GM23338 (cell line): ENCODE measurements around the gene FAM20A. TPM values are rescaled to one million over a fixed set of nuclear protein-coding genes. Genes with fewer than 3 reads are reported as not detected.

Source experiments
- ATAC-seq: fragments of 200-7000 bp; cut with Tn5 transposase; 3 replicates; pipeline ENCODE4 v1.9.1; 2020
- DNase-seq: peaks from one replicate; pipeline ENCODE4 v3.0.0-alpha.2; 2015; ENCODE audit warnings: low spot score
- H2AFZ ChIP-seq: fragments of 200-600 bp; sonication (generic); 2 replicates; pipeline ENCODE4 v1.8.0; 2016; ENCODE audit warnings: antibody characterized with exemption, mild to moderate bottlenecking, moderate library complexity
- H3F3A ChIP-seq: fragments of 200-600 bp; sonication (generic); replicated peaks from 2 replicates; pipeline ENCODE4 v1.8.0; 2017; ENCODE audit warnings: antibody characterized with exemption, mixed run types, low read depth
- H3K27ac ChIP-seq: fragments of 200-600 bp; sonication (generic); 2 replicates; pipeline ENCODE4 v1.6.1; 2016; ENCODE audit warnings: low read depth
- H3K27me3 ChIP-seq: fragments of 200-600 bp; sonication (generic); 2 replicates; pipeline ENCODE4 v1.8.0; 2016; ENCODE audit warnings: mild to moderate bottlenecking, mixed run types, moderate library complexity; ENCODE audit not compliant: insufficient read depth
- H3K36me3 ChIP-seq: fragments of 200-600 bp; sonication (generic); 2 replicates; pipeline ENCODE4 v1.8.0; 2016; ENCODE audit warnings: mild to moderate bottlenecking; ENCODE audit not compliant: insufficient read depth
- H3K4me1 ChIP-seq: fragments of 200-600 bp; sonication (generic); 2 replicates; pipeline ENCODE4 v1.8.0; 2016; ENCODE audit warnings: mild to moderate bottlenecking, moderate library complexity; ENCODE audit not compliant: insufficient read depth
- H3K4me2 ChIP-seq: fragments of 200-600 bp; sonication (generic); 2 replicates; pipeline ENCODE4 v1.7.1; 2017; ENCODE audit warnings: mixed run types
- H3K4me3 ChIP-seq: fragments of 200-600 bp; sonication (generic); 2 replicates; pipeline ENCODE4 v1.6.1; 2016; ENCODE audit warnings: mixed run types
- H3K79me2 ChIP-seq: fragments of 200-600 bp; sonication (generic); replicated peaks from 2 replicates; pipeline ENCODE4 v1.8.0; 2017; ENCODE audit warnings: mild to moderate bottlenecking; ENCODE audit not compliant: insufficient read depth
- H3K9me2 ChIP-seq: fragments of 200-600 bp; sonication (generic); 2 replicates; pipeline ENCODE4 v1.8.0; 2017; ENCODE audit not compliant: insufficient read depth
- H4K20me1 ChIP-seq: fragments of 200-600 bp; sonication (generic); replicated peaks from 2 replicates; pipeline ENCODE4 v1.8.0; 2017; ENCODE audit warnings: mild to moderate bottlenecking; ENCODE audit not compliant: insufficient read depth
- H3K27ac Mint-ChIP-seq: 2 replicates; pipeline ENCODE4 v1.8.0; 2020; ENCODE audit warnings: inconsistent platforms, mild to moderate bottlenecking, moderate library complexity, mixed read lengths
- H3K27me3 Mint-ChIP-seq: 3 replicates; pipeline ENCODE4 v1.8.0; 2022; ENCODE audit warnings: low read depth, mild to moderate bottlenecking, moderate library complexity, mixed read lengths, inconsistent platforms; ENCODE audit not compliant: insufficient read depth, poor library complexity
- H3K36me3 Mint-ChIP-seq: 3 replicates; pipeline ENCODE4 v1.8.0; 2021; ENCODE audit warnings: low read depth, mild to moderate bottlenecking, inconsistent platforms, moderate library complexity, mixed read lengths
- H3K4me1 Mint-ChIP-seq: 3 replicates; pipeline ENCODE4 v1.8.0; 2020; ENCODE audit warnings: mild to moderate bottlenecking, inconsistent platforms, mixed read lengths
- H3K4me3 Mint-ChIP-seq: 3 replicates; pipeline ENCODE4 v1.8.0; 2021; ENCODE audit warnings: moderate library complexity, mild to moderate bottlenecking, inconsistent platforms, mixed read lengths
- H3K9me3 Mint-ChIP-seq: 3 replicates; pipeline ENCODE4 v1.8.0; 2020; ENCODE audit warnings: moderate library complexity, mild to moderate bottlenecking, inconsistent platforms, mixed read lengths
- CREB1 ChIP-seq: fragments of 250-450 bp; sonication (Bioruptor Pico); IDR thresholded peaks from 2 replicates; pipeline ENCODE4 v1.5.0; 2020; ENCODE audit warnings: low read depth, mild to moderate bottlenecking, moderate library complexity
- CTCF ChIP-seq, 2 experiments: fragments of 200-600 bp in 1 of 2; sonication (generic) in 1 of 2; conservative IDR thresholded peaks; 2 replicates each; pipeline versions ENCODE4 v1.5.1 to v1.6.1; 2016 to 2017; ENCODE audit warnings: antibody characterized with exemption in 2 of 2, low read depth in 2 of 2, mild to moderate bottlenecking in 2 of 2, moderate library complexity in 1 of 2
- EZH2 ChIP-seq: fragments of 200-600 bp; sonication (generic); IDR thresholded peaks from one replicate; pipeline ENCODE4 v1.8.0; 2017; ENCODE audit warnings: antibody characterized with exemption, mild to moderate bottlenecking, low read depth; ENCODE audit not compliant: unreplicated experiment
- EZH2phosphoT487 ChIP-seq: fragments of 200-600 bp; sonication (generic); IDR thresholded peaks from one replicate; pipeline ENCODE4 v1.8.1; 2018; ENCODE audit warnings: antibody characterized with exemption; ENCODE audit not compliant: unreplicated experiment
- JUNB ChIP-seq: IDR thresholded peaks from one replicate; pipeline ENCODE4 v1.6.1; 2016; ENCODE audit warnings: antibody characterized with exemption; ENCODE audit not compliant: unreplicated experiment
- NANOG ChIP-seq: IDR thresholded peaks from 2 replicates; pipeline ENCODE4 v1.6.1; 2016; ENCODE audit warnings: antibody characterized with exemption, borderline replicate concordance
- POLR2AphosphoS5 ChIP-seq: IDR thresholded peaks from 2 replicates; pipeline ENCODE4 v1.6.1; 2016; ENCODE audit warnings: antibody characterized with exemption, low read depth
- STAT1 ChIP-seq: IDR thresholded peaks from one replicate; pipeline ENCODE4 v1.6.1; 2016; ENCODE audit warnings: antibody characterized with exemption; ENCODE audit not compliant: unreplicated experiment
- ZNF114 ChIP-seq: fragments of 250-450 bp; sonication (Bioruptor Pico); IDR thresholded peaks from 2 replicates; pipeline ENCODE4 v1.5.0; 2020; ENCODE audit warnings: mild to moderate bottlenecking, moderate library complexity
- polyA plus RNA-seq: library from polyadenylated mRNA; unstranded; fragments of >200 nt; fragmentation: Nextera tagmentation; extraction: Ambion mirVana; gene quantifications from 2 replicates; pipeline ENCODE4 v1.2.1, GENCODE V29; 2016
- total RNA-seq: library from RNA; depleted of rRNA; stranded (reverse); fragments of >200 nt; shearing (Covaris generic); gene quantifications from 2 replicates; pipeline ENCODE4 v1.2.3, GENCODE V29; 2014
- TF ChIP-seq, protein P1 (sequence below): IDR thresholded peaks from one replicate; pipeline ENCODE4 v1.6.1; 2018; ENCODE audit warnings: antibody characterized with exemption; ENCODE audit not compliant: unreplicated experiment
- TF ChIP-seq, protein P2 (sequence below): IDR thresholded peaks from 2 replicates; pipeline ENCODE4 v1.6.1; 2016; ENCODE audit warnings: antibody characterized with exemption

The FAM20A gene
- total and polyA plus RNA-seq, 2 experiments from 2014 or later: 1.3 to 1.6 TPM

- TF ChIP-seq, protein P1, sequence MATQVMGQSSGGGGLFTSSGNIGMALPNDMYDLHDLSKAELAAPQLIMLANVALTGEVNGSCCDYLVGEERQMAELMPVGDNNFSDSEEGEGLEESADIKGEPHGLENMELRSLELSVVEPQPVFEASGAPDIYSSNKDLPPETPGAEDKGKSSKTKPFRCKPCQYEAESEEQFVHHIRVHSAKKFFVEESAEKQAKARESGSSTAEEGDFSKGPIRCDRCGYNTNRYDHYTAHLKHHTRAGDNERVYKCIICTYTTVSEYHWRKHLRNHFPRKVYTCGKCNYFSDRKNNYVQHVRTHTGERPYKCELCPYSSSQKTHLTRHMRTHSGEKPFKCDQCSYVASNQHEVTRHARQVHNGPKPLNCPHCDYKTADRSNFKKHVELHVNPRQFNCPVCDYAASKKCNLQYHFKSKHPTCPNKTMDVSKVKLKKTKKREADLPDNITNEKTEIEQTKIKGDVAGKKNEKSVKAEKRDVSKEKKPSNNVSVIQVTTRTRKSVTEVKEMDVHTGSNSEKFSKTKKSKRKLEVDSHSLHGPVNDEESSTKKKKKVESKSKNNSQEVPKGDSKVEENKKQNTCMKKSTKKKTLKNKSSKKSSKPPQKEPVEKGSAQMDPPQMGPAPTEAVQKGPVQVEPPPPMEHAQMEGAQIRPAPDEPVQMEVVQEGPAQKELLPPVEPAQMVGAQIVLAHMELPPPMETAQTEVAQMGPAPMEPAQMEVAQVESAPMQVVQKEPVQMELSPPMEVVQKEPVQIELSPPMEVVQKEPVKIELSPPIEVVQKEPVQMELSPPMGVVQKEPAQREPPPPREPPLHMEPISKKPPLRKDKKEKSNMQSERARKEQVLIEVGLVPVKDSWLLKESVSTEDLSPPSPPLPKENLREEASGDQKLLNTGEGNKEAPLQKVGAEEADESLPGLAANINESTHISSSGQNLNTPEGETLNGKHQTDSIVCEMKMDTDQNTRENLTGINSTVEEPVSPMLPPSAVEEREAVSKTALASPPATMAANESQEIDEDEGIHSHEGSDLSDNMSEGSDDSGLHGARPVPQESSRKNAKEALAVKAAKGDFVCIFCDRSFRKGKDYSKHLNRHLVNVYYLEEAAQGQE: no peak
Measured at GRCh38 chr17:68587026-68587425, 14.1 kb downstream of the FAM20A start (continued).

- H3K4me1 Mint-ChIP-seq: no peaks in the 10 kb centered on the region
- ATAC-seq: no peak
- Histone ChIP-seq H3K4me1 (no peaks in the 10 kb centered on the region), H4K20me1 (no peaks in the 10 kb centered on the region), H3K79me2 (no peaks in the 10 kb centered on the region), H3K36me3 (no peaks in the 10 kb centered on the region; the same call in 1 of the 2 replicates), H3K4me3 (no peak overlapping the region), H3K4me2 (no peak overlapping the region), H3K27ac (no peak overlapping the region), H3F3A (no peaks in the 10 kb centered on the region), H3K9me2 (no peaks in the 10 kb centered on the region; the same call in 1 of the 2 replicates), H2AFZ (no peak overlapping the region), H3K27me3 (no peaks in the 10 kb centered on the region)
- DNase-seq: no peak
- H3K9me3 Mint-ChIP-seq: peaks cover 5% of the 10 kb centered on the region; the same call in 2 of the 3 replicates
- peaks cover 5% of the 10 kb centered on the region for H3K27me3 Mint-ChIP-seq
- H3K36me3 Mint-ChIP-seq: peaks cover 4% of the 10 kb centered on the region; the same call in 2 of the 3 replicates
- no peak overlapping the region for H3K27ac Mint-ChIP-seq
- no peak overlapping the region for H3K4me3 Mint-ChIP-seq
- TF ChIP-seq, protein P2, sequence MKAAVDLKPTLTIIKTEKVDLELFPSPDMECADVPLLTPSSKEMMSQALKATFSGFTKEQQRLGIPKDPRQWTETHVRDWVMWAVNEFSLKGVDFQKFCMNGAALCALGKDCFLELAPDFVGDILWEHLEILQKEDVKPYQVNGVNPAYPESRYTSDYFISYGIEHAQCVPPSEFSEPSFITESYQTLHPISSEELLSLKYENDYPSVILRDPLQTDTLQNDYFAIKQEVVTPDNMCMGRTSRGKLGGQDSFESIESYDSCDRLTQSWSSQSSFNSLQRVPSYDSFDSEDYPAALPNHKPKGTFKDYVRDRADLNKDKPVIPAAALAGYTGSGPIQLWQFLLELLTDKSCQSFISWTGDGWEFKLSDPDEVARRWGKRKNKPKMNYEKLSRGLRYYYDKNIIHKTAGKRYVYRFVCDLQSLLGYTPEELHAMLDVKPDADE: no peak
- TF ChIP-seq NANOG (no peak), EZH2phosphoT487 (no peak), STAT1 (no peak), JUNB (no peak), ZNF114 (CRISPR knock-in tag) (no peak), EZH2 (no peak), CREB1 (CRISPR knock-in tag) (no peak), CTCF (conservative IDR thresholded peaks at IDR 0.05; ENCODE audit: low read depth in 2 of 2) (no peak), POLR2AphosphoS5 (no peak)
- TF ChIP-seq, protein P1: no peak
Measured at GRCh38 chr17:68585643-68586042, 15.5 kb downstream of the FAM20A start.
